ENCODE data around the gene ZBTB16. TPM values are rescaled to one million over a fixed set of nuclear protein-coding genes. Genes with fewer than 3 reads are reported as not detected.

ZBTB16 gene
- total and polyA plus RNA-seq, 11 donors, result 15.3 to 130 (median 62.8) TPM

DNA sequence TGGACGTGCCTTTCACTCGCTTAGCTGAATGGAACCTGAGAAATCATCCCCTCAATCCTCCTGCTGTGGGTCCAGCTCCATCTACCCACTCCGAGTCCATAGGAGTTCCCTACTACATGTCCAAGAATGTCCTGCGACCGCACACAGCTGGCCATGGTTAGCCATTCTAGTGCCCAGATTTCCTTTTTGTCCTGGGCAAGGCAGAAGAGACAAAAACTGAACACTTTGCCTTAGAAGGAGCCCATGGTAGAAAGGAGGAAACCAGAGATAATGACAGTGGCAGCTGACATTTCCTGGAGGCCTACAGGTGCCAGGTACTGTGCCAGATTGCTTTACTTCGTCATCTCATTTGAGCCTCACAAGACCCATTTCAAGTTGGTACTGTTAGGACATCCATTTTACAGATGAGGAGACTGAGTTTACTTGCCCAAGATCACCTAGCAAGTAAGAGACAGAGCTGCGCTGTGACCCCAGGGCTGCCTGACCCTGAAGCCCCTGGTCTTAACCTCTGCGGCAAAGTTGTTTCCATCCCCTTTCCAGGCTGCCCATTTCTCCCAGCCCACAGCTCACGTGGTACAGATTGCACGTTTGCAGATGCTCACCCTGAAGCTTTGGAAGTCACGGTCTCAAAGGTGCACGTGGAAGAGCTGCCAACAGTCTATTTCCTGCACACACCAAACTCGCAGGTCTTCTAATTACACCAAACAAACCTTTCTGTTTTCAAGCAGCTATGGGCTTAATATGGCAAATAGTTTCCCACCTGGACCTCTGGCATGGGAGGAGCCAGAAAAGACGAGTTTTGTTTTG lies 112.7 kb downstream of the ZBTB16 start:
- no peaks in the 10 kb centered on the region for H3K9me3 ChIP-seq
- no peaks in the 10 kb centered on the region for H3K36me3 ChIP-seq
- peak overlapping the region in 2 of 12 donors; percentile 5 to 11 for H3K4me3 ChIP-seq
- WGBS, 4 donors, result 40 to 47% (median 44%) methylated on average over 14 of the region's 14 CpGs
- no peaks in the 10 kb centered on the region for H3K27me3 ChIP-seq
- peak overlapping the region; percentile 80 to 100 (median 98) for H3K27ac ChIP-seq
- DNase-seq (no peak), ATAC-seq (peak in 1 of 4 donors; percentile 26)
- no peak for TF ChIP-seq POLR2A (IDR thresholded peaks at IDR 0.05)
- H3K4me1 ChIP-seq, result peaks cover 63 to 100% (median 96%) of the 10 kb centered on the region in 12 donors
- intact Hi-C loops (cut with DNase I), result loop anchor here in 4 of 10 donors (5.0 to 10.0 kb wide), 4 partner anchors 47 to 297 kb away; partner anchors contain the start of gene USP28 (in 1 of the 4)

DNA sequence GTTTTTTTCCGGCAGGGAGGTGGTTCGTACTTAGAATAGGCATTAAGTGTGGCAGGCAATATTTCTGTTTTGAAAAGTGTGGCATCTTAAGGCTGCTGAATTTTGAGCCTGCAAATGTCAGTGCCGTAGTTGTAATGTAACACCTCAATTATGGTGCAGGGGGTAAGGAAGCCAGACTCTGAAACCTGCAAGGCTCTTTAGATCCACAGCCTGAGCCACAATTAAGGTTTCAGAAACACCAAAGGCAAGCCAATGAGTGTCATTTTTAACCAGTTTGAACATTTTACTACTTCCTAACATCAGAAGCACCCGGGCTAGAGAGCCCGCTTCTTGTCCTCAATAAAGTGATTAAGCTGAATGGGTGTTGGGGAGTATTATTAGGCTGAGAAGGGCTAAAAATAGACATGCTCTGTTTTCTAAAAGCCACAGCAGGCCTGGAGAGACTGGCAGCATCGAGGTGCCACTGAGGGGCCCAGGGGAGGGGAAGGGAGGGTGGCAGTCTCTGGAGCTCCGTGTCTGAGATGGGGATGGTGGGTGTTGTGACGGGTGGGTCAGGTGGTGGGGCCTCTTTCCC lies 113.4 kb downstream of the ZBTB16 start:
- ATAC-seq (peak; percentile 42 to 76 (median 64)), DNase-seq (peak in 4 of 5 donors; percentile 54 to 85 (median 76))
- Histone ChIP-seq H3K36me3 (no peaks in the 10 kb centered on the region), H3K9me3 (no peaks in the 10 kb centered on the region), H3K27ac (peak overlapping the region; percentile 80 to 100 (median 98)), H3K27me3 (no peaks in the 10 kb centered on the region), H3K4me3 (peak overlapping the region in 2 of 12 donors; percentile 31 to 35), H3K4me1 (peaks cover 64 to 100% (median 96%) of the 10 kb centered on the region in 12 donors)
- intact Hi-C loops (cut with DNase I), result loop anchor here in 4 of 10 donors (5.0 to 10.0 kb wide), 4 partner anchors 48 to 298 kb away; partner anchors contain the start of gene USP28 (in 1 of the 4)
- TF ChIP-seq, protein P1, sequence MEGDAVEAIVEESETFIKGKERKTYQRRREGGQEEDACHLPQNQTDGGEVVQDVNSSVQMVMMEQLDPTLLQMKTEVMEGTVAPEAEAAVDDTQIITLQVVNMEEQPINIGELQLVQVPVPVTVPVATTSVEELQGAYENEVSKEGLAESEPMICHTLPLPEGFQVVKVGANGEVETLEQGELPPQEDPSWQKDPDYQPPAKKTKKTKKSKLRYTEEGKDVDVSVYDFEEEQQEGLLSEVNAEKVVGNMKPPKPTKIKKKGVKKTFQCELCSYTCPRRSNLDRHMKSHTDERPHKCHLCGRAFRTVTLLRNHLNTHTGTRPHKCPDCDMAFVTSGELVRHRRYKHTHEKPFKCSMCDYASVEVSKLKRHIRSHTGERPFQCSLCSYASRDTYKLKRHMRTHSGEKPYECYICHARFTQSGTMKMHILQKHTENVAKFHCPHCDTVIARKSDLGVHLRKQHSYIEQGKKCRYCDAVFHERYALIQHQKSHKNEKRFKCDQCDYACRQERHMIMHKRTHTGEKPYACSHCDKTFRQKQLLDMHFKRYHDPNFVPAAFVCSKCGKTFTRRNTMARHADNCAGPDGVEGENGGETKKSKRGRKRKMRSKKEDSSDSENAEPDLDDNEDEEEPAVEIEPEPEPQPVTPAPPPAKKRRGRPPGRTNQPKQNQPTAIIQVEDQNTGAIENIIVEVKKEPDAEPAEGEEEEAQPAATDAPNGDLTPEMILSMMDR (IDR thresholded peaks at IDR 0.05), result no peak
- TF ChIP-seq POLR2A (IDR thresholded peaks at IDR 0.05), result peak; percentile 65 to 87
- WGBS, 4 donors, result 22 to 48% (median 34%) methylated on average over 8 of the region's 8 CpGs

DNA sequence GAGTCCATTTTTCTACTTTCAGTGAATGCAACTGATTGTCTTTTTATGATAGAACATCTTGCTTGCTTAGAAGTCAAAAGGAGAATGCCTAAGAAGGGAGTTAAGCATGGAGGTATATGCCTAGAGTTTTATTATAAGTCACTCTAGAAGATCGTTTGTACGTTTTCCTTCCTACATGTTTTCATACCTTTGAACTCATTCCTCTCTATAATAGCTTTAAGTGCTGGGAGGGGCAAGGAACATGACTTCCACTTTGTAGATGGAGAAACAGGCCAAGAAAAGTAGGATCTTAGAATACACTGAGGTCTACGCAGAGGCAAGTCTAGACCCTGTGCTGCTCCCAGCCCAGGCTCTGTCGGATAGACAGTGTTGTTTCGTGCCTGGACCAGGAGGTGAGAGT lies 114.3 kb downstream of the ZBTB16 start:
- Histone ChIP-seq H3K27me3 (no peaks in the 10 kb centered on the region), H3K27ac (peak overlapping the region; percentile 80 to 100 (median 98)), H3K4me3 (peak overlapping the region in 3 of 12 donors; percentile 19 to 35 (median 31)), H3K4me1 (peaks cover 64 to 100% (median 96%) of the 10 kb centered on the region in 12 donors), H3K9me3 (no peaks in the 10 kb centered on the region), H3K36me3 (no peaks in the 10 kb centered on the region)
- DNase-seq, result no peak
- TF ChIP-seq POLR2A (IDR thresholded peaks at IDR 0.05), result no peak
- TF ChIP-seq, protein P1 (IDR thresholded peaks at IDR 0.05), result no peak
- WGBS, 4 donors, result 77 to 82% (median 79%) methylated on average over 5 of the region's 5 CpGs
- ATAC-seq, result no peak
- intact Hi-C loops (cut with DNase I), result loop anchor here in 4 of 10 donors (5.0 to 10.0 kb wide), 4 partner anchors 49 to 299 kb away; partner anchors contain the start of gene USP28 (in 1 of the 4)

DNA sequence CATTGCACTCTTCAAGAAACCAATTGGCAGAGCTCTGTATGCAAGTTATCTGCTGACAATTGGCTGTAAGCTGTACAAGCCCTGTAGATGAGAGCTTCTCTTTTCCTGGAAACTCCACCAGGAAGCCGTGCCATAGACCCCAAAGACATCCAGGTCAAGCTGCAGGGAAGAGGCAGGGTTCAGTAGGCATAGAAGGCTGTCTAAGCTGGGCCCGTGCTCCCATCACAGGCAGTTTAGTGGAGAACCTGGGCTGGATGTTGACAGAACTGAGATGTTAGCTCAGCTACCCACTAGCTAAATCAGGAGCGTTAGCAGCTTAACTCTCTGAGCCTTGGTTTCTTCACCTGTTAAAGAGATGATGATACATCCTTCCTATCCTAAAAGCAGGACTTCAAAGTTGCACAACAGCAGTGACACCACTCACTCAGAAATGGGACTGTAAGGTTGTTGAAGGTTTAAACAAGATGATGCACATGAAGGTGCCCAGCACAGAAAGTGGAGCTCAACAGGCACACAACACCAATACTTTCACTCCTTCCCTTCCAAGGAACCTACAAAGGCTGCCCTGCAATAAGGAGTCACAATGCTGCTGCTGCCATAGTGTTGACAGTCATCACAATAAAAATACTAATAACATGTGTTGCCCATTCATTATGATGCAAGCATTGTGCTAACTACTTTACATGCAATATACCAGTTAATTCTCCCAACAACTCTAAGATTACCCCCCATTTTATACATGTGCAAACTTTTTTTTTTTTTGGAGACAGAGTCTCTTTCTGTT lies 115.4 kb downstream of the ZBTB16 start:
- H3K4me1 ChIP-seq, result peaks cover 57 to 99% (median 95%) of the 10 kb centered on the region in 12 donors
- no peaks in the 10 kb centered on the region for H3K27me3 ChIP-seq
- H3K27ac ChIP-seq, result peak overlapping the region; percentile 18 to 100 (median 98)
- intact Hi-C loops (cut with DNase I), result loop anchor here in 5 of 10 donors (5.0 to 10.0 kb wide), 5 partner anchors 50 to 300 kb away; partner anchors contain the start of gene USP28 (in 1 of the 5)
- TF ChIP-seq POLR2A (IDR thresholded peaks at IDR 0.05), result no peak
- TF ChIP-seq, protein P1 (IDR thresholded peaks at IDR 0.05), result no peak
- no peaks in the 10 kb centered on the region for H3K9me3 ChIP-seq
- 39 to 63% (median 59%) methylated on average over 3 of the region's 3 CpGs for WGBS, 4 donors
- peak overlapping the region in 2 of 12 donors; percentile 31 to 35 for H3K4me3 ChIP-seq
- DNase-seq (no peak), ATAC-seq (no peak)
- no peaks in the 10 kb centered on the region for H3K36me3 ChIP-seq

All from heart left ventricle (tissue), 16 donors.